Hepatocyte (in vitro differentiated cells): ENCODE measurements around the gene HSD17B1. TPM values are rescaled to one million over a fixed set of nuclear protein-coding genes. Genes with fewer than 3 reads are reported as not detected.

ENCODE experiments used
- DNase-seq: peaks from one replicate; pipeline ENCODE4 v3.0.0-alpha.2; 2016; ENCODE audit warnings: low spot score
- H2AFZ ChIP-seq: fragments of 200-600 bp; sonication (generic); 2 replicates; pipeline ENCODE4 v1.6.0; 2016; ENCODE audit warnings: antibody characterized with exemption, mild to moderate bottlenecking
- H3K27ac ChIP-seq: fragments of 200-600 bp; sonication (generic); 2 replicates; pipeline ENCODE4 v1.5.1; 2016; ENCODE audit warnings: mild to moderate bottlenecking
- H3K27me3 ChIP-seq: fragments of 200-600 bp; sonication (generic); 2 replicates; pipeline ENCODE4 v1.6.1; 2016
- H3K36me3 ChIP-seq: fragments of 200-600 bp; sonication (generic); replicated peaks from 2 replicates; pipeline ENCODE4 v1.5.1; 2016; ENCODE audit warnings: low read depth; ENCODE audit not compliant: insufficient read depth
- H3K4me1 ChIP-seq: fragments of 200-600 bp; sonication (generic); 2 replicates; pipeline ENCODE4 v1.5.1; 2016; ENCODE audit warnings: mild to moderate bottlenecking, moderate library complexity; ENCODE audit not compliant: insufficient read depth
- H3K4me2 ChIP-seq: fragments of 200-600 bp; sonication (generic); 2 replicates; pipeline ENCODE4 v1.6.0; 2016
- H3K4me3 ChIP-seq: fragments of 200-600 bp; sonication (generic); 2 replicates; pipeline ENCODE4 v1.5.1; 2016; ENCODE audit warnings: mild to moderate bottlenecking
- H3K79me2 ChIP-seq: fragments of 200-600 bp; sonication (generic); 2 replicates; pipeline ENCODE4 v1.6.0; 2017; ENCODE audit warnings: mild to moderate bottlenecking
- H3K9me2 ChIP-seq: fragments of 200-600 bp; sonication (generic); replicated peaks from 2 replicates; pipeline ENCODE4 v1.6.0; 2017; ENCODE audit warnings: mild to moderate bottlenecking; ENCODE audit not compliant: insufficient read depth
- H3K9me3 ChIP-seq: fragments of 200-600 bp; sonication (generic); 2 replicates; pipeline ENCODE4 v1.5.1; 2016; ENCODE audit warnings: low read depth, mild to moderate bottlenecking
- H4K20me1 ChIP-seq: fragments of 200-600 bp; sonication (generic); 2 replicates; pipeline ENCODE4 v1.6.0; 2016; ENCODE audit warnings: mild to moderate bottlenecking; ENCODE audit not compliant: insufficient read depth, poor library complexity, severe bottlenecking
- EZH2 ChIP-seq: fragments of 200-600 bp; sonication (generic); IDR thresholded peaks from 2 replicates; pipeline ENCODE4 v1.6.1; 2016; ENCODE audit warnings: antibody characterized with exemption, mild to moderate bottlenecking, borderline replicate concordance
- EZH2phosphoT487 ChIP-seq: fragments of 200-600 bp; sonication (generic); IDR thresholded peaks from one replicate; pipeline ENCODE4 v1.6.1; 2018; ENCODE audit warnings: antibody characterized with exemption, mild to moderate bottlenecking, low read depth, moderate library complexity; ENCODE audit not compliant: unreplicated experiment, severe bottlenecking
- WGBS: methylation state at CpG from one replicate; pipeline ENCODE4 v1.1.6; 2016; ENCODE audit warnings: low lambda C conversion rate; ENCODE audit errors: missing lambda C conversion rate; 5-methylcytosine and 5-hydroxymethylcytosine counted together
- polyA plus RNA-seq: library from polyadenylated mRNA; unstranded; fragments of >200 nt; fragmentation: Nextera tagmentation; extraction: Ambion mirVana; gene quantifications from 2 replicates; pipeline ENCODE4 v1.2.1, GENCODE V29; 2016
- total RNA-seq: library from RNA; depleted of rRNA; stranded (reverse); fragments of >200 nt; gene quantifications from 2 replicates; pipeline ENCODE4 v1.2.3, GENCODE V29; 2014
- TF ChIP-seq, protein P1 (sequence below): fragments of 200-600 bp; sonication (generic); IDR thresholded peaks from 2 replicates; pipeline ENCODE4 v1.5.1; 2016; ENCODE audit warnings: antibody characterized with exemption, mild to moderate bottlenecking; ENCODE audit not compliant: poor library complexity

HSD17B1 gene
- total and polyA plus RNA-seq, 2 experiments from 2014 or later, result 2.7 to 6.6 TPM

DNA sequence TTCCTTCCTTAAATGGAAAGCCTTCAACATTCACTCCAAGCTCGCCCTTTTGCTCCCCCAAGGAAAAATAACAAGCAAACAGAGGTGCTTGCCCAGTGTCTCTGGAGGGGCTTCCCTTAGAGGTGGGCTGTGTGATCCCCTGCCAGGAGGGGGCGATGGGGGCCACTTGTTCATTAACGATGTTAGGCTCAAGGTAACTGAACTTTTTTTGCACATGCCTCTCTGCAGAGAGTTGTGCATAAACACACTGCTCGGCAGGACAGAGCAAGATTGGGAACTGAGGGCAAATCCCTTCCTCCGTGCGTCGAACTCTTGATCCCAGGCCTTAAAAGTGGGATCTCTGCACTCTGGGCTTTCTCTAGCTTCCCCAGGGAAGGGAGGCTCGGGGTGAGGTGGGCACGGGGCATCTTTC is 32.2 kb upstream of the HSD17B1 start:
- Histone ChIP-seq H3K4me2 (peak overlapping the region; percentile 54), H3K27ac (peak overlapping the region; percentile 97), H2AFZ (no peak overlapping the region), H3K4me1 (peaks cover 53% of the 10 kb centered on the region), H3K79me2 (no peaks in the 10 kb centered on the region), H3K27me3 (no peaks in the 10 kb centered on the region), H3K4me3 (no peak overlapping the region), H4K20me1 (no peaks in the 10 kb centered on the region), H3K36me3 (no peaks in the 10 kb centered on the region), H3K9me3 (no peaks in the 10 kb centered on the region), H3K9me2 (no peaks in the 10 kb centered on the region)
- WGBS, result 56% methylated on average over 9 of the region's 9 CpGs
- no peak for TF ChIP-seq EZH2
- TF ChIP-seq, protein P1, sequence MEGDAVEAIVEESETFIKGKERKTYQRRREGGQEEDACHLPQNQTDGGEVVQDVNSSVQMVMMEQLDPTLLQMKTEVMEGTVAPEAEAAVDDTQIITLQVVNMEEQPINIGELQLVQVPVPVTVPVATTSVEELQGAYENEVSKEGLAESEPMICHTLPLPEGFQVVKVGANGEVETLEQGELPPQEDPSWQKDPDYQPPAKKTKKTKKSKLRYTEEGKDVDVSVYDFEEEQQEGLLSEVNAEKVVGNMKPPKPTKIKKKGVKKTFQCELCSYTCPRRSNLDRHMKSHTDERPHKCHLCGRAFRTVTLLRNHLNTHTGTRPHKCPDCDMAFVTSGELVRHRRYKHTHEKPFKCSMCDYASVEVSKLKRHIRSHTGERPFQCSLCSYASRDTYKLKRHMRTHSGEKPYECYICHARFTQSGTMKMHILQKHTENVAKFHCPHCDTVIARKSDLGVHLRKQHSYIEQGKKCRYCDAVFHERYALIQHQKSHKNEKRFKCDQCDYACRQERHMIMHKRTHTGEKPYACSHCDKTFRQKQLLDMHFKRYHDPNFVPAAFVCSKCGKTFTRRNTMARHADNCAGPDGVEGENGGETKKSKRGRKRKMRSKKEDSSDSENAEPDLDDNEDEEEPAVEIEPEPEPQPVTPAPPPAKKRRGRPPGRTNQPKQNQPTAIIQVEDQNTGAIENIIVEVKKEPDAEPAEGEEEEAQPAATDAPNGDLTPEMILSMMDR, result peak; percentile 35
- no peak for DNase-seq

DNA sequence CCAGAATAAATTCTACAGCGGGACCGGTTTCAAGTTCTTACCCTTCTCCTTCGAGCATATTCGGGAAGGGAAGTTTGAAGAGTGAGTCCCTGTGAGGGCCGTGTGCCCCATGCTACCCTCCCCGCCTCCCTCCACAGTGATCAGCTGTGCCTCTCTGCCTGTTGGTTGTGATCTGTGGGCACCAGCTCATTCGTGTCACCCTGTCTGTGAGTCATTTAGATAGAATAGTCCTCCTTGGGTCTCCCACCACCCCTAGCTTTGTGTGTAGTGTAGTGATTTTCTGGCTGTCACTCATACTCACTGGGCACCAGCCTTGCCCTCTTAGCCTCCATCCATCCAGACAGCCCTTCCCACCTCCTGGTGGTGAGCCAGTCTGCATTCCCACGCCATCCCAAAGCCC is 31.7 kb upstream of the HSD17B1 start:
- Histone ChIP-seq H3K36me3 (no peaks in the 10 kb centered on the region), H3K79me2 (no peaks in the 10 kb centered on the region), H3K27ac (peak overlapping the region; percentile 97), H3K27me3 (no peaks in the 10 kb centered on the region), H4K20me1 (no peaks in the 10 kb centered on the region), H3K9me2 (no peaks in the 10 kb centered on the region), H2AFZ (no peak overlapping the region), H3K9me3 (no peaks in the 10 kb centered on the region), H3K4me3 (no peak overlapping the region), H3K4me1 (peaks cover 53% of the 10 kb centered on the region), H3K4me2 (peak overlapping the region; percentile 54)
- 91% methylated on average over 8 of the region's 8 CpGs for WGBS
- TF ChIP-seq, protein P1, result no peak
- no peak for TF ChIP-seq EZH2
- TF ChIP-seq EZH2phosphoT487, result no peak
- no peak for DNase-seq

DNA sequence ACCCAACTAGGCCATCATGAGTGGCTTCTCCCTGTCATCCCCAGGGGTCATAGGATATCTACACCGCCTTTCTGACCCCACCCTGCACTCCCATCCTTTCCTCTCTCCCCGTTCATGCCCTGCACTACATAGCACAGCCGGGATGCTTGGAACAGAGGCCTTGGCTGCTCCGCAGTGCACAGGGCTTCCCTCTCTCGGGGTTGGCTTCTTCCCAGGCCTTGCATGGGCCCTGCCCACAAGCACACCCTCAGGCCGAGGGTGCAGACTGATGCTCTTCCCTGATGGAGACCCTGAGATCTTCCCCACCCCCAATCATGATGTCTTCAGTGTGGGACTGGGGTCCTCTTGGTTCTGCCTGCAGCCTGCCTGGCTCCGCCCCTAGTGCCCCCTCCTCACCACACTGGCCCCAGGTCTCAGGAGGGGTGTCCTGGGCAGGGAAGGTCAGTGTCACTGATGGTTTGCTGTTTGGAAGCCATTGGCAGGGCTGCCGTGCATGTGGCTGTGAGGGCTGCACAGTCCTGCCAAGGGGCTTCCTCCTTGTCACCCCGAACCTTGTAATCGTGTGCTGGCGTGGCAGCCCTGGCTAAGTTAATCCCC is 31.0 kb upstream of the HSD17B1 start:
- no peak for DNase-seq
- Histone ChIP-seq H3K9me2 (no peaks in the 10 kb centered on the region), H2AFZ (no peak overlapping the region), H4K20me1 (no peaks in the 10 kb centered on the region), H3K4me2 (no peak overlapping the region), H3K9me3 (no peaks in the 10 kb centered on the region), H3K36me3 (no peaks in the 10 kb centered on the region), H3K4me1 (peaks cover 49% of the 10 kb centered on the region), H3K79me2 (no peaks in the 10 kb centered on the region), H3K4me3 (no peak overlapping the region), H3K27ac (peak overlapping the region; percentile 97), H3K27me3 (no peaks in the 10 kb centered on the region)
- TF ChIP-seq, protein P1, result no peak
- no peak for TF ChIP-seq EZH2phosphoT487
- TF ChIP-seq EZH2, result no peak
- WGBS, result 89% methylated on average over 11 of the region's 11 CpGs
